ENCODE measurements around the gene NEU1.

DNA sequence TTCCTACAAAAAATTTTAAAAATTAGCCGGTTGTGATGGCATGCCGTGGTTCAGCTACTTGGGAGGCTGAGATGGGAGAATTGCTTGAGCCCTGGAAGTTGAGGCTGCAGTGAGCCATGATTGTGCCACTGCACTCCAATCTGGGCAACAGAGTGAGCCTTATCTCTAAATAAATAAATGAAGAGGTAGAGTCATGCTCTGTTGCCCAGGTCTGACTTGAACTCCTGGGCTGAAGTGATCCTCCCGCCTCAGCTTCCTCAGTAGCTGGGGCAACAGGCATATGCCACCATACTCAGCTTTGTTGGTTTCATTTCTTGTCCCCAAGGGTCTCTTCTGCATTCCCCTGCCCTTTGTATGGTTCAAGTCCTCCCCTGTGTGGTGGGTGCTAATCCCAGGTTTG lies 18.1 kb downstream of the NEU1 start:
- TF ChIP-seq, protein P1, sequence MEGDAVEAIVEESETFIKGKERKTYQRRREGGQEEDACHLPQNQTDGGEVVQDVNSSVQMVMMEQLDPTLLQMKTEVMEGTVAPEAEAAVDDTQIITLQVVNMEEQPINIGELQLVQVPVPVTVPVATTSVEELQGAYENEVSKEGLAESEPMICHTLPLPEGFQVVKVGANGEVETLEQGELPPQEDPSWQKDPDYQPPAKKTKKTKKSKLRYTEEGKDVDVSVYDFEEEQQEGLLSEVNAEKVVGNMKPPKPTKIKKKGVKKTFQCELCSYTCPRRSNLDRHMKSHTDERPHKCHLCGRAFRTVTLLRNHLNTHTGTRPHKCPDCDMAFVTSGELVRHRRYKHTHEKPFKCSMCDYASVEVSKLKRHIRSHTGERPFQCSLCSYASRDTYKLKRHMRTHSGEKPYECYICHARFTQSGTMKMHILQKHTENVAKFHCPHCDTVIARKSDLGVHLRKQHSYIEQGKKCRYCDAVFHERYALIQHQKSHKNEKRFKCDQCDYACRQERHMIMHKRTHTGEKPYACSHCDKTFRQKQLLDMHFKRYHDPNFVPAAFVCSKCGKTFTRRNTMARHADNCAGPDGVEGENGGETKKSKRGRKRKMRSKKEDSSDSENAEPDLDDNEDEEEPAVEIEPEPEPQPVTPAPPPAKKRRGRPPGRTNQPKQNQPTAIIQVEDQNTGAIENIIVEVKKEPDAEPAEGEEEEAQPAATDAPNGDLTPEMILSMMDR (conservative IDR thresholded peaks at IDR 0.05; ENCODE audit: low read length): no peak
- no peak for TF ChIP-seq EZH2phosphoT487 (IDR thresholded peaks at IDR 0.05; ENCODE audit: borderline replicate concordance)

Data from Loucy (cell line).